BE2C (cell line): ENCODE data around the gene KIR2DL4. TPM values are rescaled to one million over a fixed set of nuclear protein-coding genes. Genes with fewer than 3 reads are reported as not detected.
"Not testable (repeated sequence)": the region's sequence is repeated elsewhere in the genome, so short reads cannot be mapped to it uniquely, and the experiment has no call there.

ENCODE experiments used
- DNase-seq: peaks from one replicate; pipeline ENCODE4 v3.0.0-alpha.2; 2020
- H3K27me3 ChIP-seq: fragments of 250-450 bp; sonication (Bioruptor Pico); 2 replicates; pipeline ENCODE4 v1.5.1; 2020; ENCODE audit warnings: mild to moderate bottlenecking
- H3K36me3 ChIP-seq: fragments of 250-450 bp; sonication (Bioruptor Pico); 2 replicates; pipeline ENCODE4 v1.5.1; 2020; ENCODE audit warnings: mild to moderate bottlenecking
- H3K4me1 ChIP-seq: fragments of 250-450 bp; sonication (Bioruptor Pico); 2 replicates; pipeline ENCODE4 v1.5.1; 2020
- H3K4me3 ChIP-seq: 2 replicates; pipeline ENCODE4 v1.5.1; 2011; ENCODE audit warnings: low read depth, low read length
- H3K9me3 ChIP-seq: fragments of 250-450 bp; sonication (Bioruptor Pico); 2 replicates; pipeline ENCODE4 v1.5.1; 2020
- CTCF ChIP-seq: IDR thresholded peaks from 2 replicates; pipeline ENCODE4 v1.5.1; 2012; ENCODE audit warnings: mild to moderate bottlenecking, low read depth, low read length
- polyA plus RNA-seq: library from polyadenylated mRNA; unstranded; fragments of >200 nt; gene quantifications from one replicate; pipeline ENCODE4 v1.2.1, GENCODE V29; 2012; ENCODE audit warnings: low read depth, missing spikeins; ENCODE audit not compliant: insufficient read length, insufficient read depth

The KIR2DL4 gene
- polyA plus RNA-seq: not detected

- H3K4me3 ChIP-seq: no peak within 1 kb of the TSS
- DNase-seq: no peak
- no peaks in the 10 kb centered on the region for H3K36me3 ChIP-seq
- no peaks in the 10 kb centered on the region for H3K9me3 ChIP-seq
- H3K4me1 ChIP-seq: no peaks in the 10 kb centered on the region
- H3K27me3 ChIP-seq: peaks cover 10% of the 10 kb centered on the region; the same call in 1 of the 2 replicates
- TF ChIP-seq CTCF: no peak
These were observed at the start of gene KIR2DL4 for GRCh38 chr19:54803410-54803809. Gene KIR2DL4 (plus strand): TSS chr19:54803610. CDS start chr19:54803652, 42 bp downstream.

GRCh38 chr19:54756204-54757110 lies 47.0 kb upstream of the KIR2DL4 start:
- DNase-seq, H3K27me3 ChIP-seq, H3K4me3 ChIP-seq, H3K36me3 ChIP-seq, H3K4me1 ChIP-seq, H3K9me3 ChIP-seq: not testable (repeated sequence)

- not testable (repeated sequence) for H3K36me3 ChIP-seq, H3K27me3 ChIP-seq, H3K4me3 ChIP-seq, DNase-seq, H3K4me1 ChIP-seq, H3K9me3 ChIP-seq
These were observed 44.8 kb upstream of the KIR2DL4 start for GRCh38 chr19:54758577-54758976.

- not testable (repeated sequence) for H3K4me3 ChIP-seq, H3K9me3 ChIP-seq, DNase-seq, H3K27me3 ChIP-seq, H3K4me1 ChIP-seq, H3K36me3 ChIP-seq
These were observed 39.2 kb upstream of the KIR2DL4 start for GRCh38 chr19:54764219-54764618.

- H3K36me3 ChIP-seq, H3K9me3 ChIP-seq: not testable (repeated sequence)
These were observed 36.9 kb upstream of the KIR2DL4 start for GRCh38 chr19:54766464-54766863.

GRCh38 chr19:54769646-54770045 lies 33.8 kb upstream of the KIR2DL4 start, which contains the start of gene KIR2DL1:
Gene KIR2DL1 (plus strand): TSS chr19:54769793. CDS start chr19:54769851, 58 bp downstream.
- not testable (repeated sequence) for H3K9me3 ChIP-seq, DNase-seq, H3K4me1 ChIP-seq, H3K36me3 ChIP-seq, H3K4me3 ChIP-seq, H3K27me3 ChIP-seq

More at GRCh38 chr19:54766464-54766863, 36.9 kb upstream of the KIR2DL4 start:
- not testable (repeated sequence) for H3K4me1 ChIP-seq, H3K27me3 ChIP-seq, DNase-seq, H3K4me3 ChIP-seq

- not testable (repeated sequence) for H3K36me3 ChIP-seq, H3K27me3 ChIP-seq, H3K4me1 ChIP-seq, H3K4me3 ChIP-seq, DNase-seq, H3K9me3 ChIP-seq
These were observed 32.9 kb upstream of the KIR2DL4 start for GRCh38 chr19:54770511-54770910.

GRCh38 chr19:54771018-54771960 lies 32.1 kb upstream of the KIR2DL4 start:
- not testable (repeated sequence) for H3K4me1 ChIP-seq, H3K27me3 ChIP-seq, H3K4me3 ChIP-seq, H3K36me3 ChIP-seq, H3K9me3 ChIP-seq, DNase-seq

- not testable (repeated sequence) for H3K4me3 ChIP-seq, DNase-seq, H3K9me3 ChIP-seq, H3K4me1 ChIP-seq, H3K27me3 ChIP-seq, H3K36me3 ChIP-seq
These were observed 30.7 kb upstream of the KIR2DL4 start for GRCh38 chr19:54772666-54773065.

- not testable (repeated sequence) for H3K4me1 ChIP-seq, H3K36me3 ChIP-seq, H3K4me3 ChIP-seq, H3K9me3 ChIP-seq, DNase-seq, H3K27me3 ChIP-seq
These were observed 28.2 kb upstream of the KIR2DL4 start for GRCh38 chr19:54775095-54775815.

GRCh38 chr19:54775830-54776229 lies 27.6 kb upstream of the KIR2DL4 start:
- DNase-seq, H3K9me3 ChIP-seq, H3K27me3 ChIP-seq, H3K4me1 ChIP-seq, H3K36me3 ChIP-seq, H3K4me3 ChIP-seq: not testable (repeated sequence)

GRCh38 chr19:54777851-54778250 lies 25.6 kb upstream of the KIR2DL4 start:
- H3K4me1 ChIP-seq, H3K27me3 ChIP-seq, H3K36me3 ChIP-seq, DNase-seq, H3K9me3 ChIP-seq, H3K4me3 ChIP-seq: not testable (repeated sequence)

- not testable (repeated sequence) for DNase-seq, H3K4me3 ChIP-seq, H3K36me3 ChIP-seq, H3K9me3 ChIP-seq, H3K27me3 ChIP-seq, H3K4me1 ChIP-seq
These were observed 24.5 kb upstream of the KIR2DL4 start for GRCh38 chr19:54778896-54779295.

GRCh38 chr19:54782916-54783315 lies 20.5 kb upstream of the KIR2DL4 start:
- H3K4me3 ChIP-seq, DNase-seq, H3K27me3 ChIP-seq, H3K36me3 ChIP-seq, H3K4me1 ChIP-seq, H3K9me3 ChIP-seq: not testable (repeated sequence)
